HepG2 (cell line): Measurements from ENCODE around the gene NUCB1. TPM values are rescaled to one million over a fixed set of nuclear protein-coding genes. Genes with fewer than 3 reads are reported as not detected.
A peak's percentile ranks its signal among the peaks of the same experiment; 100 is the strongest.

Experiments
- ATAC-seq: fragments of 200-7000 bp; cut with Tn5 transposase; 3 replicates; pipeline ENCODE4 v1.9.1; 2020; ENCODE audit warnings: mild to moderate bottlenecking, moderate library complexity
- BruUV-seq: library from RNA; stranded (reverse); fragments of 400-500 nt; replicated peaks from 2 replicates; lab custom pipeline; 2021; lab: Mats Ljungman, UMichigan
- CTCF ChIA-PET: fragments of 300-600 bp; formaldehyde crosslinking; extraction: SDS; loops from one replicate; lab custom pipeline; 2021; ENCODE audit warnings: low total read pairs, inconsistent platforms, low intra/inter-chr PET ratio; lab: Yijun Ruan, JAX
- POLR2A ChIA-PET: fragments of 350-600 bp; sonication (Branson Sonifier 250); formaldehyde crosslinking; loops from one replicate; lab custom pipeline; 2020; ENCODE audit warnings: antibody characterized with exemption, inconsistent platforms; lab: Yijun Ruan, JAX
- DNase-seq: peaks from one replicate; pipeline ENCODE4 v3.0.0-alpha.2; 2015; ENCODE audit warnings: low spot score
- FAIRE-seq: peaks from 3 replicates; lab custom pipeline; 2011; peaks lifted over from hg19 to GRCh38; lab: Jason Lieb, UNC
- H2AFZ ChIP-seq: one replicate; pipeline ENCODE4 v1.6.1; 2011; ENCODE audit warnings: low read length, inconsistent platforms
- H3K27ac ChIP-seq: fragments of 300-600 bp; 3 replicates; pipeline ENCODE4 v1.8.0; 2011; ENCODE audit warnings: mixed run types, mild to moderate bottlenecking, mixed read lengths, low read length, inconsistent platforms; ENCODE audit not compliant: insufficient read depth; ENCODE audit errors: extremely low read length
- H3K27me3 ChIP-seq, 2 experiments: fragments of 200-600 bp in 1 of 2; 2 replicates in 1 of 2; 3 replicates in 1 of 2; pipeline versions ENCODE4 v1.6.0 to v1.8.0; 2011; ENCODE audit warnings: low read length in 2 of 2, mild to moderate bottlenecking in 2 of 2, moderate library complexity in 2 of 2, inconsistent platforms in 1 of 2; ENCODE audit not compliant: insufficient read depth in 2 of 2, control insufficient read depth in 1 of 2
- H3K36me3 ChIP-seq, 2 experiments: fragments of 200-600 bp in 1 of 2; replicated peaks in 1 of 2; 2 replicates in 1 of 2; 3 replicates in 1 of 2; pipeline versions ENCODE4 v1.5.1 to v1.8.0; 2011; ENCODE audit warnings: low read length in 2 of 2, inconsistent platforms in 1 of 2; ENCODE audit not compliant: insufficient read depth in 2 of 2, control insufficient read depth in 1 of 2
- H3K4me1 ChIP-seq: 2 replicates; pipeline ENCODE4 v1.5.1; 2012; ENCODE audit warnings: low read length, inconsistent platforms; ENCODE audit not compliant: insufficient read depth
- H3K4me2 ChIP-seq: 2 replicates; pipeline ENCODE4 v1.6.0; 2011; ENCODE audit warnings: low read depth, low read length, inconsistent platforms
- H3K4me3 ChIP-seq, 3 experiments: fragments of 200-600 bp in 1 of 3; sonication (generic), shearing (Covaris generic) in 1 of 3; replicated peaks in 1 of 3; 2 replicates each; pipeline ENCODE4 v1.5.1; 2011 to 2016; ENCODE audit warnings: low read length in 3 of 3, inconsistent platforms in 2 of 3, low read depth in 2 of 3, mild to moderate bottlenecking in 2 of 3, control low read depth in 1 of 3, mixed read lengths in 1 of 3; ENCODE audit not compliant: insufficient read depth in 1 of 3
- H3K79me2 ChIP-seq: one replicate; pipeline ENCODE4 v1.6.1; 2011; ENCODE audit warnings: low read length, inconsistent platforms; ENCODE audit not compliant: insufficient read depth
- H3K9ac ChIP-seq: 2 replicates; pipeline ENCODE4 v1.6.0; 2011; ENCODE audit warnings: mild to moderate bottlenecking, low read depth, low read length, inconsistent platforms; ENCODE audit not compliant: insufficient read depth
- H3K9me3 ChIP-seq: 2 replicates; pipeline ENCODE4 v1.5.1; 2012; ENCODE audit warnings: mild to moderate bottlenecking, low read length
- H4K20me1 ChIP-seq: 2 replicates; pipeline ENCODE4 v1.6.0; 2011; ENCODE audit warnings: inconsistent platforms, mild to moderate bottlenecking, low read length, moderate library complexity; ENCODE audit not compliant: insufficient read depth
- ARNTL ChIP-seq: sonication (generic); formaldehyde crosslinking; IDR thresholded peaks from 2 replicates; pipeline ENCODE4 v1.4.0; 2020; ENCODE audit warnings: mild to moderate bottlenecking, missing genetic modification reagents
- BRD4 ChIP-seq: sonication (generic); formaldehyde crosslinking; IDR thresholded peaks from 2 replicates; pipeline ENCODE4 v1.4.0; 2020; ENCODE audit warnings: missing genetic modification reagents
- DNMT3B ChIP-seq: conservative IDR thresholded peaks from 2 replicates; pipeline ENCODE4 v1.6.1; 2016; ENCODE audit warnings: missing biosample characterization, control low read depth
- EP300 ChIP-seq, 3 experiments: sonication (generic) in 1 of 3; formaldehyde crosslinking in 1 of 3; IDR thresholded peaks; 2 replicates each; pipeline versions ENCODE4 v1.5.1 to v1.6.1; 2011 to 2020; ENCODE audit warnings: low read depth in 2 of 3, low read length in 2 of 3, borderline replicate concordance in 1 of 3, improper control_type of control experiment in 1 of 3, mild to moderate bottlenecking in 1 of 3, missing genetic modification reagents in 1 of 3, moderate library complexity in 1 of 3
- KDM2A ChIP-seq: sonication (generic); formaldehyde crosslinking; IDR thresholded peaks from 2 replicates; pipeline ENCODE4 v1.4.0; 2020; ENCODE audit warnings: low read depth, missing genetic modification reagents, borderline replicate concordance
- ZFX ChIP-seq: sonication (generic); formaldehyde crosslinking; IDR thresholded peaks from 2 replicates; pipeline ENCODE4 v1.4.0; 2020; ENCODE audit warnings: mild to moderate bottlenecking, low read depth, missing genetic modification reagents, moderate library complexity
- ZMYM3 ChIP-seq: sonication (generic); formaldehyde crosslinking; IDR thresholded peaks from 2 replicates; pipeline ENCODE4 v1.5.1; 2020; ENCODE audit warnings: mild to moderate bottlenecking, missing genetic modification reagents
- ZNF292 ChIP-seq: sonication (generic); formaldehyde crosslinking; IDR thresholded peaks from 2 replicates; pipeline ENCODE4 v1.8.1; 2022; ENCODE audit warnings: mild to moderate bottlenecking, low read depth, missing genetic modification reagents, borderline replicate concordance
- ZNF577 ChIP-seq: sonication (generic); formaldehyde crosslinking; IDR thresholded peaks from 2 replicates; pipeline ENCODE4 v1.4.0; 2020; ENCODE audit warnings: mild to moderate bottlenecking, low read depth, missing genetic modification reagents, borderline replicate concordance
- ZNF709 ChIP-seq: sonication (generic); formaldehyde crosslinking; IDR thresholded peaks from 2 replicates; pipeline ENCODE4 v1.5.0; 2020; ENCODE audit warnings: mild to moderate bottlenecking, missing genetic modification reagents
- WGBS: methylation state at CpG from one replicate; pipeline ENCODE4 v1.1.6; 2017; ENCODE audit warnings: low lambda C conversion rate; 5-methylcytosine and 5-hydroxymethylcytosine counted together
- in situ Hi-C: cut with HindIII; loops from 2 replicates; pipeline ENCODE4 v1.10.0; 2017; ENCODE audit warnings: low pct_unique_long_range_greater_than_20kb; ENCODE audit not compliant: extremely low pct_ligation_motif_present
- intact Hi-C: fragments of 100-400 bp; cut with micrococcal nuclease; formaldehyde crosslinking; loops from one replicate; pipeline ENCODE4 v1.10.0; 2022; ENCODE audit not compliant: unreplicated experiment
- polyA plus RNA-seq, 8 experiments: library from polyadenylated mRNA; depleted of rRNA in 3 of 8; stranded (reverse) in 7 of 8; unstranded in 1 of 8; fragments of >200 nt; fragmentation: Illumina TruSeq in 4 of 8; extraction: Trizol in 4 of 8; gene quantifications; 2 replicates each; pipeline versions ENCODE4 v1.2.1 to v1.2.3, GENCODE V29; 2011 to 2016; ENCODE audit warnings: low read depth in 4 of 8, missing spikeins in 1 of 8, mixed read lengths in 1 of 8; ENCODE audit not compliant: insufficient read depth in 1 of 8
- total RNA-seq, 5 experiments: library from RNA; depleted of rRNA; stranded (reverse); fragments of >200 nt; fragmentation: Illumina TruSeq; extraction: Trizol; gene quantifications; 2 replicates each; pipeline ENCODE4 v1.2.3, GENCODE V29; 2016; ENCODE audit warnings: low read depth in 1 of 5
- TF ChIP-seq, protein P1 (sequence below): sonication (generic); formaldehyde crosslinking; conservative IDR thresholded peaks from 2 replicates; pipeline ENCODE4 v1.4.0; 2020; ENCODE audit warnings: missing genetic modification reagents
- TF ChIP-seq, protein P2 (sequence below): sonication (generic); formaldehyde crosslinking; IDR thresholded peaks from 2 replicates; pipeline ENCODE4 v1.4.0; 2020; ENCODE audit warnings: mild to moderate bottlenecking, missing genetic modification reagents, borderline replicate concordance
- TF ChIP-seq, protein P3 (sequence below): sonication (generic); formaldehyde crosslinking; conservative IDR thresholded peaks from 2 replicates; pipeline ENCODE4 v1.8.1; 2023; ENCODE audit warnings: missing genetic modification reagents

NUCB1 gene
- total and polyA plus RNA-seq, 2 of the 13 experiments (the other 11 are each of a cell fraction or from before 2014, with no cell fraction given) = 82.3 to 106 TPM

DNA sequence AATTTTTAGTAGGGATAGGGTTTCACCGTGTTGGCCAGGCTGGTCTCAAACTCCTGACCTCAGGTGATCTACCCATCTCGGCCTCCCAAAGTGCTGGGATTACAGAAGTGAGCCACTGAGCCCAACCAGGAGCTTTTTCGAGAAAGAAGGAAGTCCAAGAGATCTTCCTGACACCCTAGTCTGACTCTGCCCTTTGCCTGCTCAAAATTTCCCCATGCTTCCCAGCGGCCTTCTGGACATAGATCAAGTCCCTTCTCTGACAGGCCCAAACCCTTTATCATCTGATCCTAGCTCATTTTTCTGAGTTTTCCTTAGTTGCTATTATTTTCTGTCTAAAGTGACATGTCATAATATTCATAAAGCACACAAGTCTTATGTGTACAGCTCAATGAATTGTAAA, 53.0 kb downstream of the NUCB1 start:
- in situ Hi-C loops (no loop called here), intact Hi-C loops (no loop called here)
- Histone ChIP-seq H3K4me2 (peak overlapping the region; percentile 56), H3K36me3 (peaks cover 2 to 3% of the 10 kb centered on the region in 2 experiments; a peak in 1 of 5 replicates), H3K9ac (peak overlapping the region; percentile 43; the same call in 1 of the 2 replicates), H2AFZ (no peak overlapping the region), H4K20me1 (no peaks in the 10 kb centered on the region; the same call in 1 of the 2 replicates), H3K27ac (peak overlapping the region; percentile 53), H3K9me3 (no peaks in the 10 kb centered on the region), H3K27me3 (no peaks in the 10 kb centered on the region), H3K79me2 (peaks cover 19% of the 10 kb centered on the region), H3K4me1 (peaks cover 87% of the 10 kb centered on the region), H3K4me3 (peak overlapping the region in 1 of 3 experiments; percentile 36; a peak in 2 of 6 replicates)
- ATAC-seq = no peak
- FAIRE-seq = no peak
- DNase-seq = no peak
- no TSS peak for BruUV-seq
- ChIA-PET POLR2A (interaction anchor here (0.6 to 7.8 kb wide), 9 partner anchors 9 to 81 kb away, joined by 3 to 153 read pairs (median 12); partner anchors contain the start of genes DHDH, FTL, GYS1 and NUCB1), CTCF (no interaction called here)
- 0% methylated on average over 4 of the region's 4 CpGs for WGBS
- TF ChIP-seq ZFX (CRISPR knock-in tag) = peak; percentile 27; the same call in 1 of the 2 replicates
- TF ChIP-seq ZNF292 (CRISPR knock-in tag) = peak; percentile 41; the same call in 1 of the 2 replicates
- no peak for TF ChIP-seq ZNF577
- no peak for TF ChIP-seq ZNF709 (CRISPR knock-in tag)
- TF ChIP-seq KDM2A (CRISPR knock-in tag) = no peak
- no peak for TF ChIP-seq DNMT3B (CRISPR knock-in tag)
- 0 out of 2 replicates have a peak, but pooled peaks have one; percentile 28 for TF ChIP-seq ZMYM3
- TF ChIP-seq, protein P1, sequence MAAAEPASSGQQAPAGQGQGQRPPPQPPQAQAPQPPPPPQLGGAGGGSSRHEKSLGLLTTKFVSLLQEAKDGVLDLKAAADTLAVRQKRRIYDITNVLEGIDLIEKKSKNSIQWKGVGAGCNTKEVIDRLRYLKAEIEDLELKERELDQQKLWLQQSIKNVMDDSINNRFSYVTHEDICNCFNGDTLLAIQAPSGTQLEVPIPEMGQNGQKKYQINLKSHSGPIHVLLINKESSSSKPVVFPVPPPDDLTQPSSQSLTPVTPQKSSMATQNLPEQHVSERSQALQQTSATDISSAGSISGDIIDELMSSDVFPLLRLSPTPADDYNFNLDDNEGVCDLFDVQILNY = no peak
- 0 out of 2 replicates have a peak, but pooled peaks have one; percentile 19 for TF ChIP-seq ARNTL
- no peak for TF ChIP-seq BRD4 (CRISPR knock-in tag)
- TF ChIP-seq, protein P2, sequence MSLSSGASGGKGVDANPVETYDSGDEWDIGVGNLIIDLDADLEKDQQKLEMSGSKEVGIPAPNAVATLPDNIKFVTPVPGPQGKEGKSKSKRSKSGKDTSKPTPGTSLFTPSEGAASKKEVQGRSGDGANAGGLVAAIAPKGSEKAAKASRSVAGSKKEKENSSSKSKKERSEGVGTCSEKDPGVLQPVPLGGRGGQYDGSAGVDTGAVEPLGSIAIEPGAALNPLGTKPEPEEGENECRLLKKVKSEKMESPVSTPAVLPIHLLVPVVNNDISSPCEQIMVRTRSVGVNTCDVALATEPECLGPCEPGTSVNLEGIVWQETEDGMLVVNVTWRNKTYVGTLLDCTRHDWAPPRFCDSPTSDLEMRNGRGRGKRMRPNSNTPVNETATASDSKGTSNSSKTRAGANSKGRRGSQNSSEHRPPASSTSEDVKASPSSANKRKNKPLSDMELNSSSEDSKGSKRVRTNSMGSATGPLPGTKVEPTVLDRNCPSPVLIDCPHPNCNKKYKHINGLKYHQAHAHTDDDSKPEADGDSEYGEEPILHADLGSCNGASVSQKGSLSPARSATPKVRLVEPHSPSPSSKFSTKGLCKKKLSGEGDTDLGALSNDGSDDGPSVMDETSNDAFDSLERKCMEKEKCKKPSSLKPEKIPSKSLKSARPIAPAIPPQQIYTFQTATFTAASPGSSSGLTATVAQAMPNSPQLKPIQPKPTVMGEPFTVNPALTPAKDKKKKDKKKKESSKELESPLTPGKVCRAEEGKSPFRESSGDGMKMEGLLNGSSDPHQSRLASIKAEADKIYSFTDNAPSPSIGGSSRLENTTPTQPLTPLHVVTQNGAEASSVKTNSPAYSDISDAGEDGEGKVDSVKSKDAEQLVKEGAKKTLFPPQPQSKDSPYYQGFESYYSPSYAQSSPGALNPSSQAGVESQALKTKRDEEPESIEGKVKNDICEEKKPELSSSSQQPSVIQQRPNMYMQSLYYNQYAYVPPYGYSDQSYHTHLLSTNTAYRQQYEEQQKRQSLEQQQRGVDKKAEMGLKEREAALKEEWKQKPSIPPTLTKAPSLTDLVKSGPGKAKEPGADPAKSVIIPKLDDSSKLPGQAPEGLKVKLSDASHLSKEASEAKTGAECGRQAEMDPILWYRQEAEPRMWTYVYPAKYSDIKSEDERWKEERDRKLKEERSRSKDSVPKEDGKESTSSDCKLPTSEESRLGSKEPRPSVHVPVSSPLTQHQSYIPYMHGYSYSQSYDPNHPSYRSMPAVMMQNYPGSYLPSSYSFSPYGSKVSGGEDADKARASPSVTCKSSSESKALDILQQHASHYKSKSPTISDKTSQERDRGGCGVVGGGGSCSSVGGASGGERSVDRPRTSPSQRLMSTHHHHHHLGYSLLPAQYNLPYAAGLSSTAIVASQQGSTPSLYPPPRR = no peak
- TF ChIP-seq EP300 (IDR thresholded peaks at IDR 0.05; ENCODE audit: low read depth in 2 of 2, low read length in 2 of 2) = no peak
- TF ChIP-seq EP300 (CRISPR knock-in tag; IDR thresholded peaks at IDR 0.05; ENCODE audit: borderline replicate concordance) = no peak
- TF ChIP-seq, protein P3, sequence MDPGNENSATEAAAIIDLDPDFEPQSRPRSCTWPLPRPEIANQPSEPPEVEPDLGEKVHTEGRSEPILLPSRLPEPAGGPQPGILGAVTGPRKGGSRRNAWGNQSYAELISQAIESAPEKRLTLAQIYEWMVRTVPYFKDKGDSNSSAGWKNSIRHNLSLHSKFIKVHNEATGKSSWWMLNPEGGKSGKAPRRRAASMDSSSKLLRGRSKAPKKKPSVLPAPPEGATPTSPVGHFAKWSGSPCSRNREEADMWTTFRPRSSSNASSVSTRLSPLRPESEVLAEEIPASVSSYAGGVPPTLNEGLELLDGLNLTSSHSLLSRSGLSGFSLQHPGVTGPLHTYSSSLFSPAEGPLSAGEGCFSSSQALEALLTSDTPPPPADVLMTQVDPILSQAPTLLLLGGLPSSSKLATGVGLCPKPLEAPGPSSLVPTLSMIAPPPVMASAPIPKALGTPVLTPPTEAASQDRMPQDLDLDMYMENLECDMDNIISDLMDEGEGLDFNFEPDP = no peak
